ENCODE results near the gene CNGB1.

DNA sequence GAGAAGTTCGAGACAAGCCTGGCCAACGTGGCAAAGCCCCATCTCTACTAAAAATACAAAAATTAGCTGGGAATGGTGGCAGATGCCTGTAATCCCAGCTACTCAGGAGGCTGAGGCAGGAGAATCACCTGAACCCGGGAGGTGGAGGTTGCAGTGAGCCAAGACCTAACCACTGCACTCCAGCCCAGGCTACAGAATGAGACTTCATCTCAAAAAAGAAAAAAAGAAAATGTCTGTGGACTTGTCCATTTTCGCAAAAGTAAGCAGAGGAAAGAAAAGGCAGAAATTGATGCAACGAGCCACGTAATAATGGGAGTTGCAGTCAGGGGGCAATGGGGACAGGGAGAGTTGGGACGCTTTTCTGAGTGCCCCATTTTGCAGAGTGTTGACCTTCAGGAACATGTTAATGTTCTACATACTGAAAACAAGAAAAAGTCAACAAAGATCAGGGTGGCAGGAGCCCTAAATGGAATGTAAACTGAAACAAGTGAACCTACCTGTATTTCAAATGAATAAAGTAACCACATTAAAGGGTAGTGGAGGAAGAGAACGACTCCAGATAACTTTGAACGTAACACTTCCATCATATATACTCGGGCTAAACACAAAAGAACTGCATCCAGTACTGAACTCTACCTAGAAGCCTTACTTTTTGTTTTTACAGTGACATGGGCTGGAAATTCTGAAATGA, 76.4 kb downstream of the CNGB1 start:
- TF ChIP-seq, protein P1, sequence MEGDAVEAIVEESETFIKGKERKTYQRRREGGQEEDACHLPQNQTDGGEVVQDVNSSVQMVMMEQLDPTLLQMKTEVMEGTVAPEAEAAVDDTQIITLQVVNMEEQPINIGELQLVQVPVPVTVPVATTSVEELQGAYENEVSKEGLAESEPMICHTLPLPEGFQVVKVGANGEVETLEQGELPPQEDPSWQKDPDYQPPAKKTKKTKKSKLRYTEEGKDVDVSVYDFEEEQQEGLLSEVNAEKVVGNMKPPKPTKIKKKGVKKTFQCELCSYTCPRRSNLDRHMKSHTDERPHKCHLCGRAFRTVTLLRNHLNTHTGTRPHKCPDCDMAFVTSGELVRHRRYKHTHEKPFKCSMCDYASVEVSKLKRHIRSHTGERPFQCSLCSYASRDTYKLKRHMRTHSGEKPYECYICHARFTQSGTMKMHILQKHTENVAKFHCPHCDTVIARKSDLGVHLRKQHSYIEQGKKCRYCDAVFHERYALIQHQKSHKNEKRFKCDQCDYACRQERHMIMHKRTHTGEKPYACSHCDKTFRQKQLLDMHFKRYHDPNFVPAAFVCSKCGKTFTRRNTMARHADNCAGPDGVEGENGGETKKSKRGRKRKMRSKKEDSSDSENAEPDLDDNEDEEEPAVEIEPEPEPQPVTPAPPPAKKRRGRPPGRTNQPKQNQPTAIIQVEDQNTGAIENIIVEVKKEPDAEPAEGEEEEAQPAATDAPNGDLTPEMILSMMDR (conservative IDR thresholded peaks at IDR 0.05; ENCODE audit: low read length), result no peak
- no peak for TF ChIP-seq EZH2phosphoT487 (IDR thresholded peaks at IDR 0.05; ENCODE audit: borderline replicate concordance, low read depth, low read length)

Measured in OCI-LY7 (cell line).